Calu3 (cell line): ENCODE results near the gene SERGEF. TPM values are rescaled to one million over a fixed set of nuclear protein-coding genes. Genes with fewer than 3 reads are reported as not detected.

ENCODE experiments used
- BruUV-seq: library from RNA; stranded (reverse); fragments of 400-500 nt; replicated peaks from 2 replicates; lab custom pipeline; 2021; lab: Mats Ljungman, UMichigan
- CTCF ChIA-PET: fragments of 300-600 bp; sonication (Branson Sonifier 250); formaldehyde crosslinking; loops from one replicate; lab custom pipeline; 2022; ENCODE audit warnings: antibody characterized with exemption; lab: Charles Lee
- DNase-seq: peaks from one replicate; pipeline ENCODE4 v3.0.0; 2022
- H3K27ac Mint-ChIP-seq: one replicate; pipeline ENCODE4 v1.8.0; 2022; ENCODE audit warnings: mixed read lengths; ENCODE audit not compliant: unreplicated experiment
- H3K27me3 Mint-ChIP-seq: one replicate; pipeline ENCODE4 v1.8.0; 2022; ENCODE audit warnings: mixed read lengths; ENCODE audit not compliant: unreplicated experiment
- H3K36me3 Mint-ChIP-seq: one replicate; pipeline ENCODE4 v1.8.0; 2022; ENCODE audit warnings: mild to moderate bottlenecking, moderate library complexity, mixed read lengths; ENCODE audit not compliant: insufficient read depth, unreplicated experiment
- H3K4me1 Mint-ChIP-seq: one replicate; pipeline ENCODE4 v1.8.0; 2022; ENCODE audit warnings: mild to moderate bottlenecking, low read depth, mixed read lengths; ENCODE audit not compliant: unreplicated experiment
- H3K4me3 Mint-ChIP-seq: one replicate; pipeline ENCODE4 v1.8.0; 2022; ENCODE audit warnings: mild to moderate bottlenecking, low read depth, moderate library complexity, mixed read lengths; ENCODE audit not compliant: unreplicated experiment
- H3K9me3 Mint-ChIP-seq: one replicate; pipeline ENCODE4 v1.8.0; 2022; ENCODE audit warnings: low read depth, mixed read lengths; ENCODE audit not compliant: unreplicated experiment
- CTCF ChIP-seq: fragments of 200-600 bp; IDR thresholded peaks from one replicate; pipeline ENCODE4 v1.8.0; 2022; ENCODE audit warnings: antibody characterized with exemption; ENCODE audit not compliant: unreplicated experiment
- intact Hi-C: fragments of 100-400 bp; cut with micrococcal nuclease; formaldehyde crosslinking; loops from one replicate; pipeline ENCODE4 v1.10.0; 2022; ENCODE audit not compliant: unreplicated experiment
- total RNA-seq: library from RNA; stranded (reverse); gene quantifications from 2 replicates; pipeline ENCODE4 v1.2.3, GENCODE V29; 2022

Gene SERGEF
- total RNA-seq, 1 experiment from 2014 or later, result 28.1 TPM

- Mint-ChIP-seq H3K27me3 (no peaks in the 10 kb centered on the region), H3K9me3 (peaks cover 5% of the 10 kb centered on the region), H3K27ac (no peak overlapping the region), H3K4me3 (no peak overlapping the region), H3K4me1 (no peaks in the 10 kb centered on the region), H3K36me3 (no peaks in the 10 kb centered on the region)
- CTCF ChIA-PET, result no interaction called here
- no peak for DNase-seq
- intact Hi-C loops, result no loop called here
- no peak for TF ChIP-seq CTCF
- no TSS peak for BruUV-seq
These were observed 145.5 kb downstream of the SERGEF start for GRCh38 chr11:17867341-17867740.

GRCh38 chr11:17865765-17866428, 146.9 kb downstream of the SERGEF start:
- Mint-ChIP-seq H3K27me3 (no peaks in the 10 kb centered on the region), H3K4me1 (no peaks in the 10 kb centered on the region), H3K4me3 (no peak overlapping the region), H3K36me3 (no peaks in the 10 kb centered on the region), H3K9me3 (peaks cover 5% of the 10 kb centered on the region), H3K27ac (no peak overlapping the region)
- no peak for TF ChIP-seq CTCF
- no peak for DNase-seq
- BruUV-seq, result no TSS peak
- intact Hi-C loops, result no loop called here
- CTCF ChIA-PET, result interaction anchor here (1.5 kb wide), 1 partner anchor 12 kb away, joined by 6 read pairs; no protein-coding TSS in a partner anchor

DNA sequence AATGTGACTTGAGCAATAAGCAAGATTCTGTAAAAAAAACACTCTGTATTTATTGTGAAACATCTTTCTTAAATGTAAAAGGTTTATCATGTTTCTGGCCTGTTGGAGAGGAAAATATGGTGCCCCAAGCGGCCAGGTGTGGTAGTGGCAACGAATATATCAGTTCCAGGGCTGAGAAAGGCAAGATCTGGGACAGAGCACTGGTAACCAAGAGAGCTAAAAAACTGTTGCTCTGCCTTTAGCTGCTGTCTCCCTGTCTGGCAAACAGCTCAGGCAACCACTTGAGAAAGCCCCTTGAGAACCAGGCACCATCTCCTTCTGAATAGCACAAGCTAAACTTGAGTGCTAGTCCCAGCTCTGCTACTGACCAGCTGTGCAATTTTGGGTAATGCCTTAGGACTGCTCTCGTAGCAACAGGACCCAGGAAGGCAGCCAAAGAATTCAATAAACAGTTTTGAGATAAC, 148.3 kb downstream of the SERGEF start:
- Mint-ChIP-seq H3K27ac (no peak overlapping the region), H3K4me3 (no peak overlapping the region), H3K36me3 (no peaks in the 10 kb centered on the region), H3K9me3 (peaks cover 5% of the 10 kb centered on the region), H3K27me3 (no peaks in the 10 kb centered on the region), H3K4me1 (no peaks in the 10 kb centered on the region)
- intact Hi-C loops, result no loop called here
- CTCF ChIA-PET, result interaction anchor here (0.8 to 1.5 kb wide), 3 partner anchors 10 to 130 kb away, joined by 3 to 6 read pairs (median 4); partner anchors contain the start of gene KCNC1
- DNase-seq, result peak; percentile 51
- no TSS peak for BruUV-seq
- TF ChIP-seq CTCF, result peak; percentile 36

DNA sequence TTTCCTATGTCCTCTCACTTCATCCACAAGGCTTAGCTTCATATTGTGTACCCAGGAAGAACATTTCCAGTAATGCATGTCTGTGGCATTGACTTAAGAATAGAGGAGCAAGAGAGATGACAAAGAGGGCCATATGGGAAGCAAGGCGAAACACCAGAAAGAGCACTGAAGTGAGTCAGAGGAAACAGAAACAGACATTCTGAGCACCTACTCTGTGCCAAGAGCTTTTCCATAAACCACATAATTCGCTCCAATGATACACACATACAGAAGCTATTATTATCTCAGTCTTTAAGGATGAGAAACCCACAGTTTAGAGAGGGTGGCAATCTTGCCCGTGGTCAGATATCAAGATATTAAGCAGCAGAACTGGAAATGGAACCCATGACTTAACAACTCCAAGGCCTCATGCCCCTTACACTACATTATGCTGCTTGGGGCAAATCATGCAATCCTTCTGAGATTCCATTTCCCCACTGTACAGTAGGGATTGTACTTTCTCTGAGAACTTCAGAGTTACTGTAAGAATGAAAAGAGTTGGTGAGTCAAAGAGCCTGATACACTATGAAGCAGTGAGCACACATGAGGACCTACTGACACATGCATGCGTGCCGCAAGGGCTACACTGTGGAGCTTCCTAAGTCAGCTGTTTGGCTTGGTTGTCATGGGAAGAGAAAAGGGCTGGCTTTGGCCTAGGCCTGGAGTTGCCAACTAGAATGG, 151.7 kb downstream of the SERGEF start:
- H3K9me3 Mint-ChIP-seq, result no peaks in the 10 kb centered on the region
- H3K4me1 Mint-ChIP-seq, result no peaks in the 10 kb centered on the region
- H3K27me3 Mint-ChIP-seq, result no peaks in the 10 kb centered on the region
- CTCF ChIA-PET, result no interaction called here
- no peak for DNase-seq
- TF ChIP-seq CTCF, result no peak
- no peak overlapping the region for H3K4me3 Mint-ChIP-seq
- intact Hi-C loops, result no loop called here
- BruUV-seq, result no TSS peak
- H3K27ac Mint-ChIP-seq, result no peak overlapping the region
- H3K36me3 Mint-ChIP-seq, result no peaks in the 10 kb centered on the region
